HCT116 (cell line): ENCODE results near the gene MAP2K4. TPM values are rescaled to one million over a fixed set of nuclear protein-coding genes. Genes with fewer than 3 reads are reported as not detected.

Experiments used
- ATAC-seq: fragments of 200-7000 bp; cut with Tn5 transposase; 2 replicates; pipeline ENCODE4 v1.9.1; 2020; ENCODE audit warnings: mild to moderate bottlenecking, moderate library complexity
- BruUV-seq: library from RNA; stranded (reverse); fragments of 400-500 nt; replicated peaks from 2 replicates; lab custom pipeline; 2021; lab: Mats Ljungman, UMichigan
- CTCF ChIA-PET: fragments of 300-600 bp; sonication (Branson Sonifier 250); formaldehyde crosslinking; loops from one replicate; lab custom pipeline; 2021; ENCODE audit warnings: antibody characterized with exemption; lab: Charles Lee
- POLR2A ChIA-PET: fragments of 300-600, 350-600 bp; sonication (Branson Sonifier 250); formaldehyde crosslinking; loops from one replicate; lab custom pipeline; 2021; ENCODE audit warnings: antibody characterized with exemption; lab: Charles Lee
- RAD21 ChIA-PET, 2 experiments: fragments of 300-600 bp; sonication (Branson Sonifier 250); formaldehyde crosslinking; loops; one replicate each; lab custom pipeline; 2023; ENCODE audit warnings: low total read pairs in 2 of 2; ENCODE audit not compliant: uncharacterized antibody in 2 of 2, unreplicated experiment in 2 of 2, low non-redundant PET in 1 of 2; lab: Charles Lee
- DNase-seq: peaks from one replicate; pipeline ENCODE4 v3.0.0-alpha.2; 2010; ENCODE audit warnings: low read depth, low spot score
- H2AFZ ChIP-seq: fragments of 200-600 bp; shearing (Covaris generic), sonication (generic); 2 replicates; pipeline ENCODE4 v1.6.1; 2017; ENCODE audit warnings: low read depth, mixed run types, mixed read lengths, antibody characterized with exemption, low read length; ENCODE audit not compliant: poor library complexity, severe bottlenecking
- H3K27ac ChIP-seq: 2 replicates; pipeline ENCODE4 v1.5.1; 2012; ENCODE audit warnings: low read depth, low read length
- H3K27me3 ChIP-seq: fragments of 200-600 bp; sonication (generic); 2 replicates; pipeline ENCODE4 v1.6.1; 2016; ENCODE audit warnings: mixed run types, low read length, mixed read lengths; ENCODE audit not compliant: insufficient read depth
- H3K36me3 ChIP-seq, 2 experiments: fragments of 200-500 bp in 1 of 2; fragments of 200-600 bp in 1 of 2; sonication (Bioruptor generic) in 1 of 2; sonication (generic) in 1 of 2; 2 replicates each; pipeline versions ENCODE4 v1.5.1 to v1.6.1; 2014 to 2016; ENCODE audit warnings: low read length in 2 of 2, inconsistent platforms in 1 of 2, mixed read lengths in 1 of 2, mixed run types in 1 of 2; ENCODE audit not compliant: insufficient read depth in 2 of 2, control insufficient read depth in 1 of 2
- H3K4me1 ChIP-seq, 2 experiments: fragments of 200-600 bp in 1 of 2; sonication (generic) in 1 of 2; 2 replicates each; pipeline versions ENCODE4 v1.5.1 to v1.6.1; 2012 to 2017; ENCODE audit warnings: low read length in 2 of 2, inconsistent platforms in 1 of 2, mild to moderate bottlenecking in 1 of 2, mixed read lengths in 1 of 2, mixed run types in 1 of 2, moderate library complexity in 1 of 2; ENCODE audit not compliant: insufficient read depth in 2 of 2, control insufficient read depth in 1 of 2
- H3K4me2 ChIP-seq: fragments of 200-600 bp; sonication (generic); 2 replicates; pipeline ENCODE4 v1.6.1; 2017; ENCODE audit warnings: mixed run types, low read length, mixed read lengths
- H3K4me3 ChIP-seq, 2 experiments: fragments of 200-600 bp in 1 of 2; sonication (generic) in 1 of 2; replicated peaks in 1 of 2; 2 replicates each; pipeline ENCODE4 v1.5.1; 2011 to 2016; ENCODE audit warnings: low read length in 2 of 2, control low read depth in 1 of 2, low read depth in 1 of 2, mild to moderate bottlenecking in 1 of 2, mixed read lengths in 1 of 2, mixed run types in 1 of 2
- H3K79me2 ChIP-seq: fragments of 200-600 bp; sonication (generic); 2 replicates; pipeline ENCODE4 v1.6.1; 2017; ENCODE audit warnings: mild to moderate bottlenecking, mixed run types, low read length, moderate library complexity, mixed read lengths; ENCODE audit not compliant: insufficient read depth
- H3K9ac ChIP-seq: fragments of 200-600 bp; sonication (generic); 2 replicates; pipeline ENCODE4 v1.6.1; 2016; ENCODE audit warnings: low read length, mixed read lengths
- H3K9me2 ChIP-seq: fragments of 200-600 bp; sonication (generic), shearing (Covaris generic); 2 replicates; pipeline ENCODE4 v1.6.1; 2017; ENCODE audit warnings: mixed run types, mild to moderate bottlenecking, moderate library complexity; ENCODE audit not compliant: insufficient read depth
- H3K9me3 ChIP-seq, 2 experiments: fragments of 200-500 bp in 1 of 2; fragments of 200-600 bp in 1 of 2; sonication (Bioruptor generic) in 1 of 2; sonication (generic) in 1 of 2; 2 replicates each; pipeline ENCODE4 v1.6.1; 2014 to 2017; ENCODE audit warnings: low read length in 2 of 2, mixed read lengths in 2 of 2, inconsistent platforms in 1 of 2, low read depth in 1 of 2, mild to moderate bottlenecking in 1 of 2, mixed run types in 1 of 2, moderate library complexity in 1 of 2; ENCODE audit not compliant: control insufficient read depth in 1 of 2, insufficient read depth in 1 of 2
- H4K20me1 ChIP-seq: fragments of 200-600 bp; sonication (generic), shearing (Covaris generic); 2 replicates; pipeline ENCODE4 v1.6.1; 2017; ENCODE audit warnings: mixed run types, mild to moderate bottlenecking, moderate library complexity; ENCODE audit not compliant: insufficient read depth
- CBX3 ChIP-seq: IDR thresholded peaks from 2 replicates; pipeline ENCODE4 v1.6.1; 2012; ENCODE audit warnings: low read depth
- CEBPB ChIP-seq: IDR thresholded peaks from 2 replicates; pipeline ENCODE4 v1.6.1; 2012; ENCODE audit warnings: low read depth
- CTCF ChIP-seq, 3 experiments: fragments of 200-600 bp in 1 of 3; sonication (generic) in 1 of 3; IDR thresholded peaks in 2 of 3; conservative IDR thresholded peaks in 1 of 3; 2 replicates each; pipeline ENCODE4 v1.5.1; 2012 to 2017; ENCODE audit warnings: low read depth in 2 of 3, low read length in 2 of 3, antibody characterized with exemption in 1 of 3, borderline replicate concordance in 1 of 3, control low read depth in 1 of 3, mild to moderate bottlenecking in 1 of 3, mixed read lengths in 1 of 3, mixed run types in 1 of 3, moderate library complexity in 1 of 3; ENCODE audit not compliant: insufficient read depth in 1 of 3
- EGR1 ChIP-seq: IDR thresholded peaks from 2 replicates; pipeline ENCODE4 v1.6.1; 2012; ENCODE audit warnings: low read depth
- JUND ChIP-seq: IDR thresholded peaks from 2 replicates; pipeline ENCODE4 v1.6.1; 2012
- MAX ChIP-seq: IDR thresholded peaks from 2 replicates; pipeline ENCODE4 v1.6.1; 2012
- POLR2A ChIP-seq: IDR thresholded peaks from 2 replicates; pipeline ENCODE4 v1.7.0; 2011; ENCODE audit warnings: borderline replicate concordance; ENCODE audit not compliant: insufficient read depth, insufficient read length; ENCODE audit errors: extremely low read depth
- RAD21 ChIP-seq: IDR thresholded peaks from 2 replicates; pipeline ENCODE4 v1.6.1; 2012; ENCODE audit warnings: low read depth, mild to moderate bottlenecking
- REST ChIP-seq: IDR thresholded peaks from 2 replicates; pipeline ENCODE4 v1.6.1; 2012; ENCODE audit warnings: low read depth
- SIN3A ChIP-seq: IDR thresholded peaks from 2 replicates; pipeline ENCODE4 v1.6.1; 2012; ENCODE audit warnings: low read depth
- SP1 ChIP-seq: IDR thresholded peaks from 2 replicates; pipeline ENCODE4 v1.6.1; 2012; ENCODE audit warnings: low read depth
- SRF ChIP-seq: IDR thresholded peaks from 2 replicates; pipeline ENCODE4 v1.6.1; 2012; ENCODE audit warnings: low read depth
- TCF7L2 ChIP-seq: IDR thresholded peaks from 2 replicates; pipeline ENCODE4 v1.7.0; 2011; ENCODE audit warnings: borderline replicate concordance, inconsistent platforms; ENCODE audit not compliant: insufficient read depth, insufficient read length; ENCODE audit errors: extremely low read depth
- YY1 ChIP-seq: IDR thresholded peaks from 2 replicates; pipeline ENCODE4 v1.6.1; 2011; ENCODE audit warnings: low read length, low read depth, moderate library complexity, mild to moderate bottlenecking; ENCODE audit not compliant: insufficient replicate concordance; ENCODE audit errors: extremely low read depth
- ZFX ChIP-seq: fragments of 450-650 bp; IDR thresholded peaks from 2 replicates; pipeline ENCODE4 v1.6.1; 2017
- ZNF274 ChIP-seq: fragments of 200-500 bp; sonication (Bioruptor generic); IDR thresholded peaks from 2 replicates; pipeline ENCODE4 v1.6.1; 2014; ENCODE audit warnings: mild to moderate bottlenecking, low read depth, low read length, inconsistent platforms
- intact Hi-C: fragments of 100-400 bp; cut with micrococcal nuclease; formaldehyde crosslinking; loops from 2 replicates; pipeline ENCODE4 v1.10.0; 2022
- total RNA-seq: library from RNA; stranded (reverse); gene quantifications from one replicate; pipeline ENCODE4 v1.2.1, GENCODE V29; 2021; ENCODE audit not compliant: unreplicated experiment

The MAP2K4 gene
- total RNA-seq, 1 experiment from 2014 or later: 42.3 TPM

DNA sequence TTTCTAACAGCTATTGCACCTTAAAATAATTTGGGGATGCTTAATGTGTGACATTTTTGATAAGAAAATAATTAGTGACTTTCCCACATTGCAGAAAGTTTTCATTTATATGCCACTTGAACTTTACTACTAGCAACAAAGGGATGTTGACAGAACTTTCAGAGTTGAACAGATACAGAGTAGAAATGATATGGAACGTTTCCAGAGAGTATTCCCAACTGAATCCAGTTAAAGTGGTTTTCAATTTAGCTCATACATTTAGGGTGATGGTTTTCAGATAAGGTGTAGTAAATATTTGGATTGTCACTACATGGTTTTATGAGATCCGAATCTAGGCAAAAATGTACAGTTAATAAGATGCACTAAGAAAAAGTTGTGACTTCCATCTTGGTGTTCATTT is 17.3 kb downstream of the MAP2K4 start:
- peaks cover 40 to 61% of the 10 kb centered on the region in 2 experiments for H3K4me1 ChIP-seq
- intact Hi-C loops: no loop called here
- POLR2A ChIA-PET: no interaction called here
- DNase-seq: no peak
- CTCF ChIA-PET: no interaction called here
- no peak for ATAC-seq
- H3K36me3 ChIP-seq: 0 out of 4 replicates have a peak, but pooled peaks cover 0 to 6% of the 10 kb centered on the region in 2 experiments
- H3K79me2 ChIP-seq: peaks cover 81% of the 10 kb centered on the region
- peaks cover 11% of the 10 kb centered on the region; the same call in 1 of the 2 replicates for H4K20me1 ChIP-seq
- H3K27ac ChIP-seq: no peak overlapping the region
- no peak for TF ChIP-seq SP1
- TF ChIP-seq ZNF274: no peak
- TF ChIP-seq REST: no peak
- RAD21 ChIA-PET: no interaction called here
- H2AFZ ChIP-seq: no peak overlapping the region
- H3K9ac ChIP-seq: no peak overlapping the region
- no TSS peak for BruUV-seq
- no peaks in the 10 kb centered on the region for H3K27me3 ChIP-seq
- H3K4me2 ChIP-seq: no peak overlapping the region
- no peaks in the 10 kb centered on the region for H3K9me2 ChIP-seq
- H3K9me3 ChIP-seq: no peaks in the 10 kb centered on the region
- H3K4me3 ChIP-seq: no peak overlapping the region

GRCh38 chr17:12040478-12040877 is 19.8 kb downstream of the MAP2K4 start:
- H3K9ac ChIP-seq: peak overlapping the region; percentile 22; the same call in 1 of the 2 replicates
- peaks cover 11% of the 10 kb centered on the region; the same call in 1 of the 2 replicates for H4K20me1 ChIP-seq
- BruUV-seq: no TSS peak
- H3K4me3 ChIP-seq: peak overlapping the region in 1 of 2 experiments; percentile 42; a peak in 2 of 4 replicates
- H2AFZ ChIP-seq: no peak overlapping the region
- peaks cover 81% of the 10 kb centered on the region for H3K79me2 ChIP-seq
- H3K9me2 ChIP-seq: no peaks in the 10 kb centered on the region
- ChIA-PET POLR2A (interaction anchor here (2.4 kb wide), 1 partner anchor 20 kb away, joined by 6 read pairs; the partner anchor contains the start of gene MAP2K4), CTCF (no interaction called here), RAD21 (no interaction called here)
- H3K27ac ChIP-seq: peak overlapping the region; percentile 84; the same call in 1 of the 2 replicates
- no peak for DNase-seq
- ATAC-seq: peak; percentile 68
- no peaks in the 10 kb centered on the region for H3K9me3 ChIP-seq
- peaks cover 41 to 80% of the 10 kb centered on the region in 2 experiments for H3K4me1 ChIP-seq
- peak overlapping the region; percentile 67 for H3K4me2 ChIP-seq
- H3K36me3 ChIP-seq: no peaks in the 10 kb centered on the region
- H3K27me3 ChIP-seq: no peaks in the 10 kb centered on the region
- intact Hi-C loops: no loop called here
- TF ChIP-seq SRF: peak; percentile 35; the same call in 1 of the 2 replicates
- TF ChIP-seq SIN3A: no peak; the same call in 1 of the 2 replicates
- TF ChIP-seq POLR2A: no peak
- no peak for TF ChIP-seq EGR1
- TF ChIP-seq YY1: no peak
- no peak for TF ChIP-seq MAX
- TF ChIP-seq TCF7L2: no peak
- TF ChIP-seq SP1: peak; percentile 62
- no peak for TF ChIP-seq ZFX
- peak; percentile 10; the same call in 1 of the 2 replicates for TF ChIP-seq RAD21
- peak; percentile 37; the same call in 1 of the 2 replicates for TF ChIP-seq CEBPB
- peak; percentile 64 for TF ChIP-seq JUND
- TF ChIP-seq CBX3: peak; percentile 42; the same call in 1 of the 2 replicates
- no peak for TF ChIP-seq ZNF274
- TF ChIP-seq CTCF (IDR thresholded peaks at IDR 0.05 in 2 of 3, conservative IDR thresholded peaks at IDR 0.05 in 1 of 3; ENCODE audit: borderline replicate concordance in 1 of 3, insufficient read depth in 1 of 3, low read depth in 2 of 3, low read length in 2 of 3): no peak
